Large intestine (tissue), 12 donors: ENCODE measurements around the gene STRBP. TPM values are rescaled to one million over a fixed set of nuclear protein-coding genes. Genes with fewer than 3 reads are reported as not detected.

ENCODE experiments used
- DNase-seq, 2 donors: peaks; one replicate each; pipeline versions ENCODE4 v3.0.0 to v3.0.0-alpha.2; 2013
- H3K27ac ChIP-seq: one replicate; pipeline ENCODE4 v1.5.1; 2013; ENCODE audit warnings: low read length
- H3K27me3 ChIP-seq: 2 replicates; pipeline ENCODE4 v1.6.1; 2013; ENCODE audit warnings: low read length; ENCODE audit not compliant: control insufficient read depth, insufficient read depth
- H3K36me3 ChIP-seq: 2 replicates; pipeline ENCODE4 v1.6.1; 2013; ENCODE audit warnings: low read length; ENCODE audit not compliant: control insufficient read depth, insufficient read depth
- H3K4me1 ChIP-seq: one replicate; pipeline ENCODE4 v1.6.1; 2013; ENCODE audit warnings: low read length; ENCODE audit not compliant: control insufficient read depth, insufficient read depth
- H3K4me3 ChIP-seq: one replicate; pipeline ENCODE4 v1.5.1; 2013; ENCODE audit warnings: low read length
- H3K9me3 ChIP-seq: one replicate; pipeline ENCODE4 v1.6.1; 2013; ENCODE audit warnings: mild to moderate bottlenecking, low read depth, low read length, moderate library complexity; ENCODE audit not compliant: control insufficient read depth
- WGBS: methylation state at CpG from one replicate; pipeline ENCODE4 v1.1.5; 2013; ENCODE audit warnings: low lambda C conversion rate; ENCODE audit not compliant: insufficient coverage; 5-methylcytosine and 5-hydroxymethylcytosine counted together
- long read RNA-seq, 11 donors: transcript quantifications; one replicate each; lab custom pipeline, GENCODE V29; 2026
- polyA plus RNA-seq: library from polyadenylated mRNA; unstranded; fragments of 120-200 nt; gene quantifications from one replicate; pipeline ENCODE4 v1.2.1, GENCODE V29; 2013

The STRBP gene
- 29.1 TPM for polyA plus RNA-seq
- long read RNA-seq, donor 1, partial matches to known transcripts = 0 of 2 reads
- long read RNA-seq, donor 1, other reads (novel, unspliced or antisense) = 0 of 2 reads
- long read RNA-seq, donor 2, partial matches to known transcripts = 12 of 13 reads
- long read RNA-seq, donor 2, other reads (novel, unspliced or antisense) = 0 of 13 reads
- long read RNA-seq, donor 3 = 0 reads
- long read RNA-seq, donor 4 = 0 reads
- long read RNA-seq, donor 5 = 0 reads
- long read RNA-seq, donor 6 = 0 reads
- long read RNA-seq, donor 7 = 0 reads
- long read RNA-seq, donor 8 = 0 reads
- long read RNA-seq, donor 9 = 0 reads
- long read RNA-seq, donor 10, partial matches to known transcripts = 0 of 6 reads
- long read RNA-seq, donor 10, other reads (novel, unspliced or antisense) = 6 of 6 reads
- long read RNA-seq, donor 11, partial matches to known transcripts = 0 of 1 reads
- long read RNA-seq, donor 11, other reads (novel, unspliced or antisense) = 0 of 1 reads

DNA sequence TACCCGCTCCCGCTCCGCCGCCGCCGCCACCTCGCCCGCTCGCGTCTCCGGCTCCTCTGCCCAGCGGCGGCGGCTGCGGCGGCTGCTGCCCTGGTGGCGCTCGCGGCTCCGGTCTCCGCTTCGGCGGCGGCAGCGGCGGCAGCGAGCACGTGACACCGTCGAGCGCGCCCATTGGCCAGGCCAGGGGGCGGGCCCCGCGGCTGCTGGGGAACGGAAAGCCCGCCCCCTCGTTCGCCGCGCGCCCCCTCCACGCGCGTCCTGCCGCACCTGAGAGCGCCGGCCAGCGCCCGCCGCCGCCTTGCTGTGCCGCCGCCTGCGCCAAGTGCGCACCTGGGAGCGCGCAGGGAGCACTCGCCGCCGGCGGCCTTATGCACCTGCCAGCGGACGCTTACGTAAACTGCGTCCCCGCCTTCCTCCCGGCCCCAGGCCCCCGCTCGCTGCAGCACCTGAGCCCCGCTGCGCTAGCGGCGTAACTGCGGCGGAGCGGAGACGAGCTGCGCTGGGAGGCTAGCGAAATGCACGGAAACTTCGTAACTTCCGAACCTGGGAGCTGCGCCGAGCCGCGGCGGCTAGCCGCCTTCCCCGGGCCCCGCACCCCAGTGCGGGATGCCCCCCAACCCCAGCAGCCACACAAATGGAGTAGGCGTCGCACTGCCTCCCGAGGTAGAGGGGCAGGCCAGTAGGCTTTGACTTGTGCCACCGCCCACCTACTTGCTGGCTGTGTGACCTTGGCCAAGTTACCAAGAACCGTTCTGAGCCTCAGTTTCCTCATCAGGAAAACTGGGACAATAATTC lies at the start of gene STRBP:
TSS of gene STRBP (minus strand) at position 122 of the 795 bp plus-strand sequence. CDS start 84,452 bp downstream, outside the sequence.
- DNase-seq = peak; percentile 93 to 98
- H3K4me3 ChIP-seq = peak within 1 kb of the TSS; percentile 78
- peaks cover 13% of the 10 kb centered on the region for H3K4me1 ChIP-seq
- H3K36me3 ChIP-seq = no peaks in the 10 kb centered on the region
- no CpG with 5 or more reads among the region's 97 CpGs for WGBS
- H3K27ac ChIP-seq = peak within 1 kb of the TSS; percentile 87
- no peaks in the 10 kb centered on the region for H3K27me3 ChIP-seq
- no peaks in the 10 kb centered on the region for H3K9me3 ChIP-seq

DNA sequence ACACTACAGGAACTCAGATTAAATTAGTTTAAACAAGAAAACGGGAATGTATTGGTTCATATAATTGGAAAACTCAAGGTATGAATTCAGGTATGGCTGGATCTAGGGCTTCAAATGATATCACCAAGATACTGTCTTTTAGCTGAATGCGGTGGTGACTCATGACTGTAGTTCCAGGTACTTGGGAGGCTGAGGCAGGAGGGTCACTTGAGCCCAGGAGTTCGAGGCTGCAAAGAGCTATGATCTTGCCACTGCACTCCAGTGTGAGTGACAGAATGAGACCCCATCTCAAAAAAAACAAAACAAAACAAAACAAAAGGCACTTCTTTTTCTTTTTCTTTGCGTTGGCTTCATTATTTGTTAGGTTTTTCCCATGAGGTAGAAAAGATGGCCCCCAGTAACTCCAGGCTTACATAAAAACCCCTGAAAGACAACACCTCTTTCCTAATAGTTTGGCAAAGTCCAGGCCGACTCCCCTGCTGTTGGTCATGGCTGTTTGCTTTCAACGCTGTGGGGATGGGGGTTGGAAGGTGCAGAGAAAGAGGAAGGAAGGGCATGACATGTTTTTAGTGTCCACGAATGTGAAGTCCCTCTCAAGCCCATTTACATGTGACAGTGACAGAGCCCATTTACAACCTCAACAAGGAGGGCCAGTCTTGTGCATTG lies 47.8 kb upstream of the STRBP start:
- Histone ChIP-seq H3K4me3 (no peak overlapping the region), H3K4me1 (no peaks in the 10 kb centered on the region), H3K36me3 (no peaks in the 10 kb centered on the region), H3K27me3 (peaks cover 4% of the 10 kb centered on the region), H3K27ac (no peak overlapping the region), H3K9me3 (no peaks in the 10 kb centered on the region)
- no peak for DNase-seq
- WGBS = 60% methylated on average over 1 of the region's 7 CpGs

DNA sequence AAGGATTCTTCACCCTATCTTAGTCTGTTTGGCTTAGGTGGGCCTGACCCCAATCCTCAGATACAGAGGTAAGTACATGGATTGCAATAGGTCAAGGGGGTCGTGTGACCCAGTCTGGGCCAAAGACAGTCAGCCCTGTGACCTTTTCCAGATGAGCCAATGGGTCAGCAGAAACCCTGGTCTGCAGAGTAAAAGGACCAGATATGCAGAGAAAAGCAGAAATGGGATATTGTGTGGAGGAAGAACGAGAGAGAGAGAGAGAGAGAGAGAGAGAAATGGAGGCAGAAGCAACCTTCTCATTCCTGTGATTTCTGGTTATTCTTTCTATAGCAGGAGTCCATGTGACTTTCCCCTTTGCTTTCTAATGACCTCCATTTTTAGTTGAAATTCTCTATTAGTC lies 47.2 kb upstream of the STRBP start:
- Histone ChIP-seq H3K27me3 (peaks cover 4% of the 10 kb centered on the region), H3K4me1 (no peaks in the 10 kb centered on the region), H3K4me3 (no peak overlapping the region), H3K9me3 (no peaks in the 10 kb centered on the region), H3K27ac (no peak overlapping the region), H3K36me3 (no peaks in the 10 kb centered on the region)
- DNase-seq = no peak
- 100% methylated on average over 1 of the region's 2 CpGs for WGBS

DNA sequence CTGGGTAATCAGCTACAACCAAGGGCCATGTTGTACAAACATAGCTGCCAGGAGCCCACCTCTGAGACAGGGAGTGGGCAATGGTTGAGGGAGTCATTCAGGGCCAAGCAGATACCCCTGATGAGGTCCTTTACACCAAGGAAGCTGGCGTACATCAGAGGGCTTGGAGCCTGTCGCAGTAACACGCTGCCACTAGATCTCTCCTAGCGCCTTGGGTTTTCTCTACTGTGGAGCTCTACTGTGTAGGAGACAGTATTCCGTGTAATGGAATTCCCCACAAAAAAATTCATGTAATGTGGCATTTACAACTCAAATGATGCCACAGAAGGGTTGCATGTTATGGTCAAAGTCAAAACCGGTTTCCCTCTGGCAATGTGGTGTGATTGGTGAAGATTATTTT lies 46.2 kb upstream of the STRBP start:
- Histone ChIP-seq H3K27me3 (peaks cover 3% of the 10 kb centered on the region), H3K27ac (no peak overlapping the region), H3K9me3 (no peaks in the 10 kb centered on the region), H3K4me1 (no peaks in the 10 kb centered on the region), H3K36me3 (no peaks in the 10 kb centered on the region), H3K4me3 (no peak overlapping the region)
- no peak for DNase-seq
- no CpG with 5 or more reads among the region's 6 CpGs for WGBS

DNA sequence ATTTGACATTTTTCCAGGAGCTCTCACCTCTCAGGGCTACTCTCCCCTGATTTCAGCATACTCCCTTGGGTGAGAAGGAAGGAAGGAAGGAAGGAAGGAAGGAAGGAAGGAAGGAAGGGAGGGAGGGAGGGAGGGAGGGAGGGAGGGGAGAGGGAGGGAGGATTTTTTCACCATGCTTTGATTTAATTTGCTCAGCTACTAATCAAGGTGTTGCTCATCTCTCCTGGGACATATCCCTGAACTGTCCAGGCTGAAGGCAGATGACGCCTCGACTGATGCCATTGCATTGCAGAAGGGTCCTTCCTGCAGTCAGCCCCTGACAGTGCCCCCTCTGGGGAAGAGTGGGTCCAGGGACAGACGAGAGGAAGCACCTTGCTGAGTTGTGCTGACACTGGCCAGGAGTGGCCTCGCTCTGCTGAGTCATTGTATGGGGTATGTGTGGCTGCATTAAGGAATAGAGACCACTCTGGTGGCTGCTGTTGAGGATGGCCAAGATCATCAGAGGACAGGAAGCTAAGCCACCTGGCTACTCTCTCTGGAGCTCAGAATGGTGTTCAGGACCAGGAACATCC lies 44.0 kb upstream of the STRBP start:
- no peaks in the 10 kb centered on the region for H3K36me3 ChIP-seq
- no peak overlapping the region for H3K4me3 ChIP-seq
- DNase-seq = no peak
- H3K4me1 ChIP-seq = no peaks in the 10 kb centered on the region
- WGBS = no CpG with 5 or more reads among the region's 4 CpGs
- no peaks in the 10 kb centered on the region for H3K27me3 ChIP-seq
- no peak overlapping the region for H3K27ac ChIP-seq
- H3K9me3 ChIP-seq = no peaks in the 10 kb centered on the region

DNA sequence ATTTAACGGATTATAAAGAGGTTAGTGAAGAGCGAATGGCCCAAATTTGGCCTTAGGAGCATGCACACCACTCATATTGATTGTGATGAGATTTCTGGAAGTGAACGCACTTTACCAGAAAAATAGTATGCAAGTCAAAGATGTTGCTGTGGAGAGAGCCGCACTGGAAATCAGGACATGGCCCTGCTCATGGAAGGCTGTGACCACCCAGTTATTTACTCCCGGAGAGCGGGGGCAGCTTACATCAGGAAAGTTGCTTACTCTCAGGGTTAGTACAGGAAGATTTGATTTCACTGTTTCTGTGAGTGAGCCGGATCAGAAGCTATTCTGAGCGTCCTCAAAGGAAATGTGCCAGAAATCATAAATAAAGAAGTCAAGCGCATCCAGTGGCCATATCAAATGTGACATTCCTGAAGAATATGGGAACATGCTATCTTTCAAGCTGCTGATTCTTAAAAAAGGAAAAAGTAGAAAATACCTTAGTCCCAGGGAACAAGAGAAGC lies 42.9 kb upstream of the STRBP start:
- H3K9me3 ChIP-seq = no peaks in the 10 kb centered on the region
- no peak overlapping the region for H3K27ac ChIP-seq
- H3K27me3 ChIP-seq = no peaks in the 10 kb centered on the region
- no peak for DNase-seq
- H3K4me3 ChIP-seq = no peak overlapping the region
- WGBS = 65% methylated on average over 4 of the region's 9 CpGs
- H3K36me3 ChIP-seq = no peaks in the 10 kb centered on the region
- no peaks in the 10 kb centered on the region for H3K4me1 ChIP-seq

DNA sequence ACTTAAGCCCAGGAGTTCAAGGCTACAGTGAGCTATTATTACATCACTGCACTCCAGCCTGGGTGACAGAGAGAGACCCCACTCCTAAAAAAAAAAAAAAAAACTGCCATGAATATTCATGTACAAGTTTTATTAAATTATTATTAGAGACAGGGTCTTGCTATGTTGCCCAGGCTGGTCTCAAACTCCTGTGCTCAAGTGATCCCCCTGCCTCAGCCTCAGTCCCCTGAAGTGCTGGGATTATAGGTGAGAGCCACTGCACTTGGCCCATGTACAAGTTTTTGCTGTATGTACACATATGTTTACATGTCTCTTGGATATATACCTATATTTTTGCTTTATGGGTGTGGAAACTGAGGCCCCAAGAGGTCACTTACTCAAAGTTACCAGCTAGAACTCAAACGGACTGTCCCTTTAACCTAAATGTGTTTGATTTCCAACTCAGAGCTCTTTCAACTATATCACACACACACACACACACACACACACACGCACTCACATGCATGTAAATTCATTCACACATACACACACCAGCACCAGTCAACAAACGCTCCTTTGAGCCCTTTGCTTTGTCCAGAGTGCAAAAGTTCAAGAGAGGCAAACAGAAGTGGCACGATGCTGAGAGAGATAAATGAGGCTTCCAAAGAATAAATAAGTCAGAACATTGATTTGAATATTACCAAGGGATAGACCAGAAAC lies 42.3 kb upstream of the STRBP start:
- Histone ChIP-seq H3K4me3 (no peak overlapping the region), H3K36me3 (no peaks in the 10 kb centered on the region), H3K27ac (no peak overlapping the region), H3K27me3 (no peaks in the 10 kb centered on the region), H3K4me1 (no peaks in the 10 kb centered on the region), H3K9me3 (no peaks in the 10 kb centered on the region)
- no CpG with 5 or more reads among the region's 4 CpGs for WGBS
- no peak for DNase-seq

DNA sequence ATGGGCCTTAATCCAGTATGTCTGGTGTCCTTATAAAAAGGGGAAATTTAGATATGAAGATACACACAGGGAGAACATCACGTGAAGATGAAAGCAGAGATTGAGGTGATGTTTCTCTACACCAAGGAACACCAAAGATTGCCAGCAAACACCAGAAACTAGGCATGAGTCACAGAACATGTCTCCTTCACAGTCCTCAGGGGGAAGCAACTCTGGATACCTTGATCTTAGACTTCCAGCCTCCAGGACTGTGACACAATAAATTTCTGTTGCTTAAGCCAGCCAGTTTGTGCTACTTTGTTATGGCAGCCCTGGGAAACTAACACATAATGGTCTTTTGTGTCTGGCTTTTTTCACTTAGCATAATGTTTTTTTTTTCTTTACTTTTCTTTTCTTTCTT lies 41.2 kb upstream of the STRBP start:
- no CpG with 5 or more reads among the region's 1 CpG for WGBS

DNA sequence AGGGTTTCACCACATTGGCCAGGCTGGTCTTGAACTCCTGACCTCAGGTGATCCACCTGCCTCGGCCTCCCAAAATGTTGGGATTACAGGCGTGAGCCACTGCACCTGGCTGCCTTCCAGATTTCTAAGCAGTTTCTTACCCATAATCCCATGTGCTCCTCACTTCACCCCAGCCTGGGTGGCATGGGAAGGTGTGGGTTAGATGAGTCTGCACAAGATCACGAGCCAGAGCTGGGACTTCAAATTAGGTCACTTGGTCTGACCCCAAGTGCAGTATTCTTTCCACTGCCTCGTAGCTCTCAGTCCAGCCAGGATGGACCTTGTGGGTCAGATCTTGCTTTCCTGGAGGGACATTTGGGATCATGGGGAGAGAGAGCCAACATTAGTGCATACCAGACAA lies 37.5 kb upstream of the STRBP start:
- H3K27me3 ChIP-seq = no peaks in the 10 kb centered on the region
- no peak overlapping the region for H3K4me3 ChIP-seq
- H3K9me3 ChIP-seq = no peaks in the 10 kb centered on the region
- no peaks in the 10 kb centered on the region for H3K4me1 ChIP-seq
- no peak for DNase-seq
- no CpG with 5 or more reads among the region's 4 CpGs for WGBS
- H3K36me3 ChIP-seq = no peaks in the 10 kb centered on the region
- no peak overlapping the region for H3K27ac ChIP-seq

More for the DNA sequence above, 41.2 kb upstream of the STRBP start:
- H3K4me3 ChIP-seq = no peak overlapping the region
- no peak overlapping the region for H3K27ac ChIP-seq
- DNase-seq = no peak
- H3K27me3 ChIP-seq = no peaks in the 10 kb centered on the region
- no peaks in the 10 kb centered on the region for H3K9me3 ChIP-seq
- H3K36me3 ChIP-seq = no peaks in the 10 kb centered on the region
- H3K4me1 ChIP-seq = no peaks in the 10 kb centered on the region
